Natural killer cell treated with Interleukin-12 subunit alpha and Interleukin-12 subunit beta and Interleukin-15 and Interleukin-18, amount 100 ng/mL, for 72 hours (primary cell): Measurements from ENCODE around the gene LNX1. TPM values are rescaled to one million over a fixed set of nuclear protein-coding genes. Genes with fewer than 3 reads are reported as not detected.

ENCODE experiments used
- ATAC-seq, 2 donors: fragments of 150-1000 bp; cut with Tn5 transposase in 1 of 2; sonication (Bioruptor Pico), chemical (Tn5 transposase) in 1 of 2; 2 replicates each; pipeline ENCODE4 v1.10.0; 2021
- DNase-seq: peaks from one replicate; pipeline ENCODE4 v3.0.0; 2022; ENCODE audit warnings: low spot score
- H3K27ac Mint-ChIP-seq, 2 donors: 1 replicate in 1 of 2; 2 replicates in 1 of 2; pipeline ENCODE4 v1.8.0; 2022; ENCODE audit warnings: mixed read lengths in 2 of 2, mild to moderate bottlenecking in 1 of 2, moderate library complexity in 1 of 2
- H3K27me3 Mint-ChIP-seq, 2 donors: 1 replicate in 1 of 2; 2 replicates in 1 of 2; pipeline ENCODE4 v1.8.0; 2022; ENCODE audit warnings: mixed read lengths in 2 of 2
- H3K36me3 Mint-ChIP-seq: one replicate; pipeline ENCODE4 v1.8.0; 2022; ENCODE audit warnings: mixed read lengths
- H3K4me1 Mint-ChIP-seq, 2 donors: 1 replicate in 1 of 2; 2 replicates in 1 of 2; pipeline ENCODE4 v1.8.0; 2022; ENCODE audit warnings: low read depth in 2 of 2, mixed read lengths in 2 of 2, mild to moderate bottlenecking in 1 of 2
- H3K4me3 Mint-ChIP-seq: one replicate; pipeline ENCODE4 v1.8.0; 2022; ENCODE audit warnings: mixed read lengths
- H3K9me3 Mint-ChIP-seq: 2 replicates; pipeline ENCODE4 v1.8.0; 2022; ENCODE audit warnings: mixed read lengths
- total RNA-seq, 2 donors: library from RNA; stranded (reverse); gene quantifications; one replicate each; pipeline ENCODE4 v1.2.3, GENCODE V29; 2022

Gene LNX1
- total RNA-seq, 2 donors from 2014 or later, result not detected

DNA sequence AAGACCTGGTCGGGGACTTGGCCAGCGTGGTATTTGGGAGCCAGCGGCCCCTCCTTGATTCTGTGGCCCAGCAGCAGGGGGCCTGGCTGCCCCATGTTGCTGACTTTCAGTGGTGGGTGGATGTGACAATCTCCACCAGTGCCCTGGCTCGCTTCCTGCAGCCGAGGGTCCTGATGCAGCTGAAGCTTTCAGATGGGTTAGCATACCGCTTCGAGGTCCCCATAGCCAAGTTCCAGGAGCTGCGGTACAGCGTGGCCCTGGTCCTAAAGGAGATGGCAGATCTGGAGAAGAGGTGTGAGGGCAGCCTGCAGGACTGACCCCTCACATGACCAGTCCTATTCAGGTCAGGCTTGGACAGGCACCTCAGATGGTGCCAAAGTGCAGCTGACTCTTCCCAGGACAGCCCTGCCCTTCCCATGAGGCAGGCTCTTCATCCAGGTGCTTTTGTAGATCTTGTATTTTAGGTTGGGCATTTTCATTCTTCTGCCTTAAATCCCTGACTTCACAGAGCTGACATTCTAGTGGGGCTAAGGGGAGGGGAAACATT is 15.1 kb downstream of the LNX1 start:
- Mint-ChIP-seq H3K4me1 (no peaks in the 10 kb centered on the region), H3K4me3 (no peak overlapping the region), H3K27ac (no peak overlapping the region), H3K36me3 (no peaks in the 10 kb centered on the region), H3K9me3 (no peaks in the 10 kb centered on the region), H3K27me3 (peaks cover 0 to 8% of the 10 kb centered on the region in 2 donors)
- ATAC-seq, result peak in 1 of 2 donors; percentile 26
- DNase-seq, result no peak

DNA sequence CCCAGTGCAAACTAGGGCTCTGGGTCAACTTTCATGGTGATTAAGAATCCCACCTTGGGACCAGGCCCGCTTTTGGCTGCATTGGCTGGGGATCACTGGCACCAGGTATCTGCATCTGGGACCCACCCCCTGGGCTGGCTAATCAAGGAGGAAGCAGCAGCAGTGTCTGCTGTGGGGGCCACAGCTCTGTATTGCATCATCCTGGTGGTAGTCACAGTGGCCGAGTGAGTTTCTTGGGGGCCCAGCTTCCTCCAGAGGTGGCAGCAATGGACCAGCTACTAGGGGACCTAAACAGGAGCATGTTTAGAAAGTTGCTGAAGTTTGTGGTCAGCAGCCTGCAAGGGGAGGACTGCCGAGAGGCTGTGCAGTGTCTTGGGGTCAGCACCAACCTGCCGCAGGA is 15.7 kb downstream of the LNX1 start:
- Mint-ChIP-seq H3K27ac (no peak overlapping the region), H3K27me3 (peaks cover 0 to 8% of the 10 kb centered on the region in 2 donors), H3K4me3 (no peak overlapping the region), H3K36me3 (no peaks in the 10 kb centered on the region), H3K4me1 (no peaks in the 10 kb centered on the region), H3K9me3 (no peaks in the 10 kb centered on the region)
- no peak for DNase-seq
- ATAC-seq, result peak in 1 of 2 donors; percentile 13

DNA sequence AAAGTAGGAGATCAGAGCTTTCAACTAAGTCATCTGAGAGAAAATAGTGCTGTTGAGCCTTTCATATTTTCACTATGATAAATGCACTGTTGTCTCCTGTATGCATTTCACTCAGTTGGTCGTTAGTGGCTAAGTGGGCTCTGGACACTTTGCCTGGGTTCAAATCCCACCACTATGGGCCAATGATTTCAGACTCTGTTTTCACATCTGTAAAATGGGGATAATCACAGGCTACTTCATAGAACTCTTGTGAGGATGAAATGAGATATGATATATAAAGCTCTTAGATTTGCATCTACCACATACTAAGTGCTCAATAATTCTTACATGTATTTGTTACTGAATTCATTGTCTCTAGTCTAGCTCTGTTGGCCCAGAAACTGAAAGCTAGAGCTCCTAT is 16.8 kb downstream of the LNX1 start:
- no peaks in the 10 kb centered on the region for H3K36me3 Mint-ChIP-seq

DNA sequence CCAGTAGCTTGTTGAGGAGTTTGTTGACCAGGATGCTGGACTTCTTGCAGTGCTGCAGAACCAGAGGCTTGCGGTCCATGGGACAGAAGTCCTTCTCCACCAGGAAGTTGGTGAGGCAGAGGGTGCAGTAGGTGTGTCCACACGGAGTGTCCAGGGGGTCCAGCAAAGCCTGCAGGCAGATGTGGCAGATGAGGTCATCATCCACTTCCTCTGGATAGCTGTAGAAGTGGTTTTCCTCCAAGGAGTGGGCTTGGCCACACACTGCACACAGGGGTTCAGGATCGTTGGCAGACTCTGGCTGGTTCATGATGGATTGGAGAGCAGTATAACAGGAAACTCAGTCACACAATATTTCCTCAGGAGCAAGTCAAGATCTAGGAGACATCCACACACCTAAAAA is 17.6 kb downstream of the LNX1 start:
- ATAC-seq (no peak), DNase-seq (no peak)
- Mint-ChIP-seq H3K9me3 (no peaks in the 10 kb centered on the region), H3K27me3 (peaks cover 0 to 8% of the 10 kb centered on the region in 2 donors), H3K27ac (no peak overlapping the region), H3K4me3 (no peak overlapping the region), H3K36me3 (no peaks in the 10 kb centered on the region), H3K4me1 (no peaks in the 10 kb centered on the region)

More for the DNA sequence above, 16.8 kb downstream of the LNX1 start:
- Mint-ChIP-seq H3K4me3 (no peak overlapping the region), H3K27me3 (peaks cover 0 to 8% of the 10 kb centered on the region in 2 donors), H3K27ac (no peak overlapping the region), H3K9me3 (no peaks in the 10 kb centered on the region), H3K4me1 (no peaks in the 10 kb centered on the region)
- no peak for DNase-seq
- ATAC-seq, result no peak

DNA sequence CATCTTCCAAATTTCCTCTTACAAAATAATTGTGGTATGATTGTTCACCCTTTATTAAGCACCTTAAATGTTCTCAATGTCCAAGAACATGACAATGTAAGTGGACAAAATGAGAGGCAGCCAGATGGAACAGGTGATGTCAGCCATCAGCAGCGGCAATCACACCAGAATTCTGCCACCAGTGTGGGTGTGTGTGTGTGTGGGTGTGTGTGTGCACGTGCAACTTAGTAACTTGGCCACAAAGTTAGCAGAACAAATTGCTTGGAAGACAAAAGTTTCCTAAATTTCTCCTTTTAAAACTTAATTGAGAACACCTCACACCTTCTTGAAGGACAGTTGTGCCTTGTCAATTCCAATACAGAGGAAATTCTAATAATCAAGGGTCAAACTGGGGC is 18.7 kb downstream of the LNX1 start:
- no peak for ATAC-seq
- Mint-ChIP-seq H3K36me3 (no peaks in the 10 kb centered on the region), H3K4me1 (no peaks in the 10 kb centered on the region), H3K27me3 (peaks cover 0 to 8% of the 10 kb centered on the region in 2 donors), H3K9me3 (no peaks in the 10 kb centered on the region), H3K27ac (no peak overlapping the region), H3K4me3 (no peak overlapping the region)
- DNase-seq, result no peak

DNA sequence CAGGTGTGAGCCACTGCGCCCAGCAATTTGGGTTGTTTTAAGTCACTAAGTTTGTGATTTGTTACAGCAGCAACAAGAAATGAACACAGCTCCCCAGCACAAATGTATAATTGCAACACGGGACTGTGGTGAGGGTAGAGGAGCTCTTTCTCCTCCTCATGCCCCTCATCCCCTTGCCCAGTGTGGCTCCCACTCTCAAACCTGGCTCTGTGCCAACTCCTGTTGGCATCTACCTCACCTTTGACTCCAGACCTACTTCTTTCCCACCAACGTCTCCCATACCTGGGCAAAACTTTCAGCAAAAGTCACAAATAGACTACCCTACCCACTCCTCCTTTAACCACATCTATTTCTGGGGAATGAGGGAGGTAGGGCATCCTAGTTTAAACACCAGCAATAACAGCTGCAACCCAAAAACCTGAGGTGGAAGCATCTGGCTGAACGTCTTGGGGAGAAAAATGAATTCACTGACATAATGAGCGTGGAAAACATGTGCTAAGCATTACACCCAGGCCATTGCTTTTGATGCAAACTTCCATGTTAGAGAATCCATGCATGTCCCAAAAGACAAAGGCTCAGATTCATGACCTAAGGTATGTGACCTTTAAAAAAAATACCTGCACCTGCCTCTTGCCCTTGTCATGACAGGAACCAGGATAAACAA is 19.2 kb downstream of the LNX1 start:
- ATAC-seq, result no peak
- Mint-ChIP-seq H3K9me3 (no peaks in the 10 kb centered on the region), H3K4me3 (no peak overlapping the region), H3K4me1 (no peaks in the 10 kb centered on the region), H3K27me3 (peaks cover 3 to 6% of the 10 kb centered on the region in 2 donors), H3K36me3 (no peaks in the 10 kb centered on the region), H3K27ac (no peak overlapping the region)
- DNase-seq, result no peak

DNA sequence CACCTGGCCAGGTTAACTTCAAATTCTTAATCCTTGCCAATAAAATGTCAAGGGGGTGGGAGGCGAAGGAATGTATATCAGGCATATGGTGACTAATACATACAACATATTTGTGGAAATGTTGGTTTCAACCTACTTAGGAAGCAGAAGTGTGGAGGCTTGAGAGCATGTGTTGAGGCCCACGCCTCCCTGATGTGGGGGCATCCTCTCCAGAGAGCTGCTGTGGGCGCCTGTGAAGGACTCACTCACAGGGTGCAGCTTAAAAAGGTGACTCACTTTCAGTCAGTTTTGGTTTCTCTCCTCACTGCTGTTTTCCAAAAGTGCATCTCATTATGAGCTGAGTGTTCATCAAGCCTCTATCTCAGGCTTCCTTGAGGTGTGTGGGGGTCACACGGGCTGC is 27.5 kb downstream of the LNX1 start:
- no peaks in the 10 kb centered on the region for H3K9me3 Mint-ChIP-seq
- no peaks in the 10 kb centered on the region for H3K4me1 Mint-ChIP-seq
- ATAC-seq (no peak), DNase-seq (no peak)
- no peak overlapping the region for H3K27ac Mint-ChIP-seq
- H3K27me3 Mint-ChIP-seq, result peaks cover 0 to 3% of the 10 kb centered on the region in 2 donors
- H3K36me3 Mint-ChIP-seq, result no peaks in the 10 kb centered on the region
- no peak overlapping the region for H3K4me3 Mint-ChIP-seq

DNA sequence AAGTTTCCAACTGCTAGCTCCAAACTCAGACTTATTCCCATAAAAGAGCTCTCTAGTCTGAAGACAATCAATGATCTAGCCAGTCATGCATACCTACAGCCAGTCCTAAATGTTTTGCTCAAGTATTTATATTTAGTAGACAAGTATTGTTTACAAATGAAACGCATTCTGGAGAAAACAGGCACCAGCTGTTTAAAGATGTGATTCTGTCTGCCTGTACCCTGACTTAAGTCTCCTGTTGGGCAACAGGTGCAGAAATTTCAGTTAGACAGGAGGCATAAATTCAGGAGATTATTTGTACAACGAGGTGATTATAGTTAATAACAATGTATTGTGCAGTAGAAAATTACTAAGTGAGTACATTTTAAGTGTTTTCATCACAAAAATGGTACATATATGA is 28.9 kb downstream of the LNX1 start:
- Mint-ChIP-seq H3K36me3 (no peaks in the 10 kb centered on the region), H3K27me3 (peaks cover 1 to 4% of the 10 kb centered on the region in 2 donors), H3K4me3 (no peak overlapping the region), H3K4me1 (no peaks in the 10 kb centered on the region), H3K9me3 (no peaks in the 10 kb centered on the region), H3K27ac (no peak overlapping the region)
- DNase-seq (no peak), ATAC-seq (no peak)

DNA sequence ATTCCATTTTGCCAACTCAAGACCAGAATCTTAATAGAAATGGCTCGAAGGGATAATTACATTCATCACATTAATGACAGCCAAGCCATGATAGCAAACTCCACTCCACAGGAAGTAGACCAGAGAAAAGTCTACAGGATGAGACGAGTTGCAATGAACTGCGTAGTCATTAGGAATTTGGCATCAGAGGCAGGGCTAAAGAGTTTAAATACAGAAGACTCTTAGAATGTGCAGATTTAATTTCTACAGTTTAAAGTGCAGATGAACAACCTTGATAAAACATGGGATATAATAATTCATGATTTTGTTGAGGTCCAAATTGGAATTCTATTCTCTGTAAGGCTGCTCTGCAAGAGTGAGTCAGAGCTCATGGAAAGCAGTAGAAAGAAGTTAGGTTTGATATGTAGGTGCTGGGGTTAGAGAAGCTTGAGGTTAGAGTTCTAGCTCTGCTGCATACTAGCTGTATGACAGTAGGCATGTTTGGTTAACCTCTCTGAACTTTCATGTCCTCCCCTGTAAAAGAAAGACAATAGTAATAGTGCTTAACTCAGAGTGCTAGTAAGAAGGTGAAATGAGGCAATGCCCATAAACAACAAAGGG is 32.2 kb downstream of the LNX1 start:
- Mint-ChIP-seq H3K27me3 (peaks cover 3 to 11% of the 10 kb centered on the region in 2 donors), H3K27ac (no peak overlapping the region), H3K9me3 (no peaks in the 10 kb centered on the region), H3K4me1 (no peaks in the 10 kb centered on the region), H3K36me3 (no peaks in the 10 kb centered on the region), H3K4me3 (no peak overlapping the region)
- ATAC-seq (no peak), DNase-seq (no peak)

DNA sequence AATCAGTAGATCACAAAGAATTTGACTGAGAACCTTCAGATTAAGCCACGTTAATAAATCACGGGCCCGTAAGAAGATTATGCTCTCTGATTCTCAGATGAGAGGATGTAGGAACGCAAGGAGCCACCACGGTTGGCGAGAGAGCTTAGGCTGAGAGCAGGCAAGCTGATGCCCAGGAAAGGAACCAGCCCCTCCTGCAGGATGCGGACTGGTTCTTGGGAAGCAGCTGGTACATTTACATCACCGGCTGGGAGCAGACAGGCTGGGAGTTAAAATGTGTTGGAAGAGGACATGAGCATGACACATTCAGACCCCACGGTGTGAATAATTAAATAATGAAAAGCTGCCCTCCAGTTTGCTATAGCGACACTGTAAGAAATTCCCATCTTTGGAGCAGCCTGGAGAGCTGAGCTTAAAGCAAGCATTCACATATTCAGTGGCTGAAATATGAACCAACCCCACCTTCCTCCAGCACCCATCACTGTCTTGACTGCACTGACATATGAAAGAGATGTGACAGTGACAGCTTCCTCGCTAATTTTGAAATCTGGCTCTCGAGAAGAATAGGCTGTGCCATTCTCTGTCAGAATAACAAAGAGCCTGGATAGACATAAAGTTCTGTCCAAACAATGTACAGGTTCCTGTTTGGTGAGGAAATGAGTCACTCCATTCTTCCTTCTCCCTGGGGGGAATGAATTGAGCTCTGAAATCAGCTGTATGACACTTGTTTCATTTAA is 33.1 kb downstream of the LNX1 start:
- ATAC-seq (no peak), DNase-seq (no peak)
- Mint-ChIP-seq H3K4me1 (no peaks in the 10 kb centered on the region), H3K36me3 (no peaks in the 10 kb centered on the region), H3K4me3 (no peak overlapping the region), H3K9me3 (no peaks in the 10 kb centered on the region), H3K27me3 (peaks cover 3 to 11% of the 10 kb centered on the region in 2 donors), H3K27ac (no peak overlapping the region)

DNA sequence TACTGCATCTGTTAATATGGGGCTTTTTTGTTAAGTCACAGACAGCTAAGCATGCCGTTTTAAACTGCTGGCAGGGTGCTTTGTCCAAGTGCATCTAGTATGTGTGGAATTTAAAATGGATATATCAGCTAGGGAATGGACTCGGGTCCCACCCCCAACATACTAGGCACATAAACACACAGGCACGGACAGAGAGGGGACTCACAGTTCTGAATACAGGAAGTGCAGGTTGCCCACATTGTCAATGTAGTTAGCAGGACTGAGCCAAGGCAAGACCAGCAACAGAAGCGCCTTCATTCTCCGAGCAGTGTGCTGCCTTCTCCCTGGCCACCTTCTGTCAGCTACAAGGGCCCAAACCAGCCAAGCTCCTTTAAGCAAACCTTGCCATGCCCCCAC is 33.6 kb downstream of the LNX1 start:
- Mint-ChIP-seq H3K27me3 (peaks cover 3 to 11% of the 10 kb centered on the region in 2 donors), H3K4me3 (no peak overlapping the region), H3K36me3 (no peaks in the 10 kb centered on the region), H3K4me1 (no peaks in the 10 kb centered on the region), H3K27ac (no peak overlapping the region), H3K9me3 (no peaks in the 10 kb centered on the region)
- ATAC-seq (no peak), DNase-seq (no peak)

DNA sequence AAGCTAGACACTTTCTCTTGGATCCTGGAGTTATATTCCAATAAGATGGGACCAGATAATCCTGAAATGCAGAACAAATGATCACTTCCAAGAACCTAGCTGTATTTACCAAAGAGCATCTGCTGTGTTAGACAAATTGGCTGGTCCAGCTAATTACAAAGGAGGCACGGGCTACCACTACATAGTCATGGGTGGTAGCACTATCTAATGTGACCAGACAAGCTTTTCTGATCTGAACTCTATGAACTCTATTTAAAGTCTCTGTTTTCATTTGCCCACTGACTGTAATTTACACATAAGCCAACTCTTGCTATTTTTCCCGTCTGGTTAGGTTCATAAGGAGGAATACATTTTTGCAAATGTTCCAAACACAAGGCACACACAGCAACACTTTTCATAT is 34.6 kb downstream of the LNX1 start:
- Mint-ChIP-seq H3K27me3 (peaks cover 3 to 11% of the 10 kb centered on the region in 2 donors), H3K9me3 (no peaks in the 10 kb centered on the region), H3K36me3 (no peaks in the 10 kb centered on the region), H3K27ac (no peak overlapping the region), H3K4me3 (no peak overlapping the region), H3K4me1 (no peaks in the 10 kb centered on the region)
- ATAC-seq, result no peak
- no peak for DNase-seq

DNA sequence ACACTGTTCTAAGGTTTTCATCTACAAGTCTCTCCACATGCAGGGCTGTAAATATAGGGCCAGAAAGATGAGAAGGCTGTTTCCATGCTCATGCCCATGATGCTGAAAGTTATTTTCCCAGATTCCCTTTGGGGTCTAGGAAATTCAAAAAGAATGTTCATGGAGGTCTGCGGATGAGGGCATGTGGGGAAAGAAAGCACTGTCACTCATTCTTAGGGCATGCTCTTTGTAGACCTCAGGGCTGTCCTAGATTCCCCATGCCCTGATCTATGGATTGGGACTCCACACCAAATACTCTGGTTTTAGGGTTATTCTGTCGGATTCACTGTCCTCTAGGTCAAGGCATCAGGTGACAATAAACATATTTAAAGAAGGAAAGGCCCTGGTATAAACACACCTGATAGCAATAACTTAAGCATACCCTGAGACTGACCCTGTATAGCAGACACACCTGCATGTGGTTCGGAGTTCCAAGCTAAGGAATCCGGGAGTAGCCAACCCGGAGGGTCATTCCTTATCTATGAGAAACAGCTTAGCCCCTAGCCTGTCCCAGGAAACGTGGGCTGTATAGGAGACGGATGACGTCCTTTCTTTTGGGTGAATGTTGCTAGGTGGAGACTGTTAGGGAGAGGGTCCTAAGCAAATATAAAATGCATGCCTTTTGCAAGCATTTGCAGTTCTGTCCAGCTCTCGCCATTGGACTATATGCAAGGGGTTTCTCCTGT is 37.6 kb downstream of the LNX1 start:
- Mint-ChIP-seq H3K27ac (no peak overlapping the region), H3K9me3 (no peaks in the 10 kb centered on the region), H3K4me3 (no peak overlapping the region), H3K4me1 (no peaks in the 10 kb centered on the region), H3K27me3 (peaks cover 3 to 11% of the 10 kb centered on the region in 2 donors), H3K36me3 (no peaks in the 10 kb centered on the region)
- ATAC-seq (peak in 1 of 2 donors; percentile 32), DNase-seq (no peak)
